ENCODE results near the gene MSI2.

Gene MSI2

DNA sequence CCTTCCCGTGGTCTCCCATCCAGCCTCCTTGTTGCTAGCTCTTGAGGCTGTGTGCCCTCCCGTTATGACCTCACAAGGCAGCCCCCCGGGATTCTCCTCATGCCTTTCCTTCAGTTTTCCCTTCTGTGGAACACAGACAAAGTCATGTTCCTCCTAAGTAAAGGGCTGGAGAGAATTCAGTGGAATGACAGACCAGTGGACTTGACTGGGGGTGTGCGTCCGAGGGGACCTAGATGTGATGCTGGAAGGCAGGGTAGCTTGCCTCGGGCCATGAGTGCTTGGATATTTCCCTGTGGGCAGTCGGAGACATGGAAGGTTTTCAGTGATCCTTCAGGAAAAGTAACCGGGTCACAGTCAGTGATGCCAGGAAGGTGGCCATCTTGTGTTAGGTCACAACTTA, 247.9 kb downstream of the MSI2 start:
- H3K27me3 Mint-ChIP-seq = no peaks in the 10 kb centered on the region
- no peak overlapping the region for H3K27ac Mint-ChIP-seq (ENCODE audit: low read depth)
- no peaks in the 10 kb centered on the region for H3K9me3 Mint-ChIP-seq
- ATAC-seq (replicated peaks; ENCODE audit: extremely low read depth, poor library complexity, severe bottlenecking) = no peak
- no peak overlapping the region for H3K4me3 Mint-ChIP-seq
- no peak for DNase-seq (ENCODE audit: low spot score in 2 of 2)
- peaks cover 40% of the 10 kb centered on the region for H3K4me1 Mint-ChIP-seq
- H3K36me3 Mint-ChIP-seq (ENCODE audit: insufficient read depth) = peaks cover 3% of the 10 kb centered on the region

DNA sequence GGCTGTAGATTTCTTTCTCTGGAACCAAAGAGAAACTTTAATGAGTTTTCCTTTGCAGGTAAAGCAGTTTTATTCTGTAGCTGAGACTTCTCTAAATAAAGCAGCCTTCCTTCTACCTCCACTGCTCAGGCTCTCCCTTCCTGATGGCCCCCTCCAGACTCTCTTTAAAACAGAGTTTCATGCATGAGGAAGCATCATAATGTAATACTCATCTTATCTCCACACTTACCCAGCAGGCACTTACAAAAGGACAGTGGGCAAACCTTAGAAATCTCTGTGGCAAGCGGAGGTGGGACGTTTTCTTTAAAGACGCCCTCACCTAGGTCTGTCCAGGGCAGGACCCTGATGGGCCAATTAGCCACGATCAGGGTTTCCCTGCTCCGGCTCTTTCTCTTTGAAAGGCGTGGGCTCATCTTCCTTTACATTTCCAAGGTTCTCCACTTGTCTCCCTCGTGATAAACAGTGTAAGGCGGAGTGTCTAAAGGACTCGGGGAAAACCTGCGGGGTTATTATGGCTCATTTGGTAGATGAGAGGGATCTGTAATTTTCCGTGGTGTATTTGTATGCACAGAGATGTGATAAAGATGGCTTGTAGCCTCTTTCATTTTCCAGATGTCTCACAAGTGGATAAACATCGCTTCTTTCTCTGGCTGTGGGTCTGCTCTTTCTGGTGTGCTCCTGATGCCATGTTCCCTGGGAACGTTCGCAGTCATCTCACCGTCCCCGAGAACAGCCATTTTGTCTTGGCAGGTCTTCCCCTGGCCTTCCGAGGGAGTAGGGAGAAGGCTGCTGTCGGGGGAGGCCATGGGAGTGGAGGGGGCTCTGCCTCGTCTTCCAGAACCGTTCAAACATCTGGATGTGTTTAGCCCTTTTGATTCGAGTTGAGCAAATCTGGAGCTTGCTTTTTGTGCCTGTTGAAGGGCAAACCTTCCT, 249.8 kb downstream of the MSI2 start:
- Mint-ChIP-seq H3K27ac (ENCODE audit: low read depth) (no peak overlapping the region), H3K27me3 (no peaks in the 10 kb centered on the region), H3K9me3 (no peaks in the 10 kb centered on the region), H3K4me1 (peaks cover 40% of the 10 kb centered on the region), H3K36me3 (ENCODE audit: insufficient read depth) (peaks cover 3% of the 10 kb centered on the region), H3K4me3 (no peak overlapping the region)
- DNase-seq (ENCODE audit: low spot score in 2 of 2) (no peak), ATAC-seq (replicated peaks; ENCODE audit: extremely low read depth, poor library complexity, severe bottlenecking) (no peak)

DNA sequence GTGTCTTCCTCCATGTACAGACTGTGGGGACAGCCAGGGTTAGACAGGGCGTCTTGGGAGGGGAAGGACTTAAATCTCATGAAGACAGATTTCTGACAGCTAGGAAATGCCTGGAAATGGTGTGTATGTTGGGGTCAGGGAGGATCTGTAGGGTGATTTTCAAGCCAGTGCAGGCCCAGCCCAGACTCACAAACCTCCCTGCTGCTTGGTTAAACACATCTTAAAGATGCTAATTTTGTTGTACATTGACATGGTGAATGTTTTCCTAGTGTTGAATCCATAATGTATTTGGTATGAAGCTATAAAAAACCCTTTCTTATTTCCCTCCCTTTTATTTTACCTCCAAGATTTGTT, 250.4 kb downstream of the MSI2 start:
- no peaks in the 10 kb centered on the region for H3K27me3 Mint-ChIP-seq
- no peak overlapping the region for H3K27ac Mint-ChIP-seq (ENCODE audit: low read depth)
- peaks cover 35% of the 10 kb centered on the region for H3K4me1 Mint-ChIP-seq
- H3K9me3 Mint-ChIP-seq = no peaks in the 10 kb centered on the region
- DNase-seq (ENCODE audit: low spot score in 2 of 2) (no peak), ATAC-seq (replicated peaks; ENCODE audit: extremely low read depth, poor library complexity, severe bottlenecking) (no peak)
- peaks cover 3% of the 10 kb centered on the region for H3K36me3 Mint-ChIP-seq (ENCODE audit: insufficient read depth)
- no peak overlapping the region for H3K4me3 Mint-ChIP-seq

DNA sequence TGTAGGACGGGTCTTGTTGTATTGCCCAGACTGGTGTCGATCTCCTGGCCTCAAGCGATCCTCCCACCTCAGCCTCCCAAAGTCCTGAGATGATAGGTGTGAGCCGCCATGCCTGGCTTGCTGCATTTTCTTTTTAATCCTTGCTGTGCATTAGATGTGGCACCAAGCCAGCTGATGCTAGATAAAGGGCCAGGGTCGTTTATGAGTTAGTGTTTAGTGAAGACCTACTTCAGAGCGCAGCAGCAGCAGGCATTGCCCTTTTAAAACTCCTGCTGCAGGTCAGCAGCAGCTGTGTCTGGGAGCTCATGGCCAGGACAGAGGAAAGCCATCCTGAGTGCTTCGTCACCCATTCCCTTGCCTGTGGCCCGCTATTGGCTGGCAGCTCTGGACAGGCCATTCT, 251.5 kb downstream of the MSI2 start:
- no peak overlapping the region for H3K27ac Mint-ChIP-seq (ENCODE audit: low read depth)
- no peak for ATAC-seq (replicated peaks; ENCODE audit: extremely low read depth, poor library complexity, severe bottlenecking)
- no peaks in the 10 kb centered on the region for H3K27me3 Mint-ChIP-seq

DNA sequence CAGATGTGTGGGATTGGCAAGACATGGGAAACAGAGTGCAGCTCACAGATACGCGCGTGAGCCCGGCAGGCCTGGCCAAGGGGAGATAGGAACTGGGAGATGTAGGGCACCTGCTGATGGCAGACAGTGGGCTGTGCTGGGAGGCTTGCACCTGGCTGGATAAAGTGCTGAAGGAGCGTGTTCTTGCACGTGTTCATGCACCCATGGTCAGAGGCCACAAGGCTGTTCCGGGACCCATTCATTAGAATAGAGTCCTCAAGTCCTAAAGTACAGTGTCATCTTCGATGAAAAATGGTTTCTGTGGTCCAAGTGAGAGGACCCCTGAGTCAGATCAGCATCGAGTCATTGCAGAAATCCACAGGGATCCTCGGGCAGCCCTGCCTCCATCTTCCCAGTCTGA, 252.3 kb downstream of the MSI2 start:
- Mint-ChIP-seq H3K27ac (ENCODE audit: low read depth) (no peak overlapping the region), H3K4me1 (peaks cover 39% of the 10 kb centered on the region), H3K4me3 (no peak overlapping the region), H3K9me3 (no peaks in the 10 kb centered on the region), H3K27me3 (no peaks in the 10 kb centered on the region), H3K36me3 (ENCODE audit: insufficient read depth) (no peaks in the 10 kb centered on the region)
- ATAC-seq (replicated peaks; ENCODE audit: extremely low read depth, poor library complexity, severe bottlenecking) = no peak
- DNase-seq (ENCODE audit: low spot score in 2 of 2) = no peak

More for the DNA sequence above, 251.5 kb downstream of the MSI2 start:
- Mint-ChIP-seq H3K36me3 (ENCODE audit: insufficient read depth) (no peaks in the 10 kb centered on the region), H3K9me3 (no peaks in the 10 kb centered on the region), H3K4me3 (no peak overlapping the region), H3K4me1 (peaks cover 39% of the 10 kb centered on the region)
- no peak for DNase-seq (ENCODE audit: low spot score in 2 of 2)

DNA sequence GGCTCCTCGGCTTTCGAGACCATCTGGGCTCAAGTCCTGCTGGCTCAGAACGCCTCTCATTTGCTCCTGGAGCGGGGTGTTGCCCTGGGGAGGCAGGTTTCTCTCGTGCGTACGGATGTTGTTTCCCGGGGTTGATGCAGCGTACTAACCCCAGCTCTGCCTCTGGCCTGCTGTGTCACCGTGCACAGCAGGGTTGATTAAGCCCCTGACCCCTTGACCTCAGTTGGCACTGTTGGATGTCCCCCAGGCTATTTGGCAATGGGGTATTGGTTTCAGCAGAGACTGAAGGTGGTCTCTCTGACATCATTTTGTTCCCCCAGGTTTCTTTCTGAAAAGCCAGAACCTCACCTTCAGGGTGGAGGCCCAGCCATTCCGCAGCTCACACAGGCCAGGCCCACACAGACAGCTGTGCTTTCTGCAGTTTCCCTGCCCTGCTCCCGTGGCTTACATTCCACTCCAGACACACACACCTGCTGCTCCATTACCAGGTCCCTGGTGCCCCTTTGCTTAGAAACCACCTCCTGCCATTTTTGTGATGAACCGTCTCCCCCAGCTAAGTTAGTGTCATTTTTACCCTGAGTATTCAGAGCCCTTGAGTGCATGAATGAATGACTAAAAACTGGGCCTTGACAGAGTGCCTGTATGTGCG, 255.3 kb downstream of the MSI2 start:
- Mint-ChIP-seq H3K9me3 (no peaks in the 10 kb centered on the region), H3K4me1 (peaks cover 31% of the 10 kb centered on the region), H3K27ac (ENCODE audit: low read depth) (no peak overlapping the region), H3K4me3 (no peak overlapping the region), H3K27me3 (no peaks in the 10 kb centered on the region), H3K36me3 (ENCODE audit: insufficient read depth) (peaks cover 4% of the 10 kb centered on the region)
- ATAC-seq (replicated peaks; ENCODE audit: extremely low read depth, poor library complexity, severe bottlenecking) = no peak
- DNase-seq (ENCODE audit: low spot score in 2 of 2) = no peak

DNA sequence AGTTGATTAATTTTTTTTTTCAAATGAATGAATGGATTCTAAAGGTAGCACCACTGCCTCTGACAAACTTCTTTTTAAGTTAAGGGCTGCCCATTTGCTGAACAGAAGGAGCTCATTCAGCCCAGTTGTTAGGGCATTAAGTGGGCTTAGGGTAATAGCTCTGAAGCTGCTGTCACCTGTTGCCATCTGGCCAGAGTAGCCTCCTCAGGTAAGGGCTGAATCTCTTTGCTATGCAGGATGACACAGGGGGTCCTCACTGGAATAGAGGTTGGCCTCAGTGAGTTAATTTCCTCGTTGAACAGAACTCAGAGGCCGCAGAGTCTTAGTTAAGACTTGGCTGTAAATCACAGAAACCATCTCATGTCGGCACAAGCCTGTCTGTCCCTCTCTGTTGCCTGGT, 255.9 kb downstream of the MSI2 start:
- Mint-ChIP-seq H3K4me3 (no peak overlapping the region), H3K27ac (ENCODE audit: low read depth) (no peak overlapping the region), H3K9me3 (no peaks in the 10 kb centered on the region), H3K4me1 (peaks cover 31% of the 10 kb centered on the region), H3K27me3 (no peaks in the 10 kb centered on the region), H3K36me3 (ENCODE audit: insufficient read depth) (peaks cover 4% of the 10 kb centered on the region)
- no peak for ATAC-seq (replicated peaks; ENCODE audit: extremely low read depth, poor library complexity, severe bottlenecking)
- no peak for DNase-seq (ENCODE audit: low spot score in 2 of 2)

DNA sequence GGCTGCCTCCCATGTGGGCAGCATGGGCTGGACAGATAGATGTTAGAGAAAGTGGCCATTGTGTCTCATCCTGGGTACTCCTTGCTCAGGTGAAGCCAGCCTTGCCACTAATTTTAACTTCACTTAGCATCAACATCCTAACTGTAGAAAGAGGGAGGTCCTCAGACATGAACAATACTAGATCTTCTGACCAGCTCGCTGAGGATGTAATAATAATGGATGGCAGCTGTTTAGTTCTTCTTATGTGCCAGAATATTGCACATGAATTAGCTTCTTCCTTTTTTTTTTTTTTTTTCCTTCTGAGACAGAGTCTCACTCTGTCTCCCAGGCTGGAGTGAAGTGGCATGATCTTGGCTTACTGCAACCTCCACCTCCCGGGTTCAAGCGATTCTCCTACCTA, 256.4 kb downstream of the MSI2 start:
- no peak overlapping the region for H3K4me3 Mint-ChIP-seq
- H3K27me3 Mint-ChIP-seq = no peaks in the 10 kb centered on the region
- no peaks in the 10 kb centered on the region for H3K9me3 Mint-ChIP-seq
- DNase-seq (ENCODE audit: low spot score in 2 of 2) = no peak
- H3K36me3 Mint-ChIP-seq (ENCODE audit: insufficient read depth) = peaks cover 4% of the 10 kb centered on the region
- H3K27ac Mint-ChIP-seq (ENCODE audit: low read depth) = no peak overlapping the region
- ATAC-seq (replicated peaks; ENCODE audit: extremely low read depth, poor library complexity, severe bottlenecking) = no peak
- H3K4me1 Mint-ChIP-seq = peaks cover 31% of the 10 kb centered on the region

DNA sequence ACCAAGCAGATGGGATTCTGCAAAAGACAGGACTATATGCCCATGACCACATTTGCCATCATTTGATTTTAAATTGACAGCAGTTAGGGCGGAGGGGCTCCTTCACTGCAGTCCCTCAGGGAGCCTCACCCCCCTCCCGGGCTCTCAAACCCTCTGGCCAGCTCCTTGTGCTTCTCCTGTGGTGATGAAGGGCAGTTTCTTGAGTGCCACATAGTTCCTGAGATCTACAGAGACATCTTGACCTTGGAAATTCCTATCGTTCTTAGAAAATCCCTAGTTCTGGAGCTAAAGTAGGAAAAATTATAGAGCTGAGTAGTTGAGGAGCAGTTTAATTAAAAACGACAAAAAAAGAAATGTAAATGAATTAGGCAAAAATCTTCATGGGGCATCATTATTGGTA, 257.2 kb downstream of the MSI2 start:
- Mint-ChIP-seq H3K27ac (ENCODE audit: low read depth) (peak overlapping the region; percentile 2), H3K27me3 (no peaks in the 10 kb centered on the region), H3K36me3 (ENCODE audit: insufficient read depth) (peaks cover 4% of the 10 kb centered on the region), H3K4me1 (peaks cover 24% of the 10 kb centered on the region), H3K4me3 (no peak overlapping the region), H3K9me3 (no peaks in the 10 kb centered on the region)
- DNase-seq (ENCODE audit: low spot score in 2 of 2) (no peak), ATAC-seq (replicated peaks; ENCODE audit: extremely low read depth, poor library complexity, severe bottlenecking) (no peak)

DNA sequence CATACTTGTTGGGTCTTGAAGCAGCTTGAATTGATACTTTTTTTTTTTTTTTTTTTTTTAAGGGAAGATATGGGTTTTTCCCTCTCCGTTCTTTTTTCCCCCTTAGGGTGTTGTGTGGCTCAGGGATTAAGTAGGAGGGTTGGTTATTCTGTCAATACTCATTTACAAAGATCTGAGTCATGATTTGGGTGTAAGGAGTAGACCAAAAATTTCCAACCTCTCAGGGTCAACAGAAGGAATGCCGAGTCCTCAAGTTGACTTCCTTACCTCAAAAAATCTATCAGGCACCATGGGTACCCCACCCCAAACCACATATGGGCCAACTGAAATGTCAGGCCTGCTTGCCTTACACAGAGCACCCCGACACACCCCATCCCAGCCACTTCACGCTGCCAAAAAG, 258.3 kb downstream of the MSI2 start:
- H3K4me1 Mint-ChIP-seq = peaks cover 21% of the 10 kb centered on the region
- H3K36me3 Mint-ChIP-seq (ENCODE audit: insufficient read depth) = peaks cover 6% of the 10 kb centered on the region
- H3K27ac Mint-ChIP-seq (ENCODE audit: low read depth) = no peak overlapping the region
- no peak for ATAC-seq (replicated peaks; ENCODE audit: extremely low read depth, poor library complexity, severe bottlenecking)
- H3K27me3 Mint-ChIP-seq = no peaks in the 10 kb centered on the region
- H3K4me3 Mint-ChIP-seq = no peak overlapping the region
- DNase-seq (ENCODE audit: low spot score in 2 of 2) = no peak
- H3K9me3 Mint-ChIP-seq = no peaks in the 10 kb centered on the region

DNA sequence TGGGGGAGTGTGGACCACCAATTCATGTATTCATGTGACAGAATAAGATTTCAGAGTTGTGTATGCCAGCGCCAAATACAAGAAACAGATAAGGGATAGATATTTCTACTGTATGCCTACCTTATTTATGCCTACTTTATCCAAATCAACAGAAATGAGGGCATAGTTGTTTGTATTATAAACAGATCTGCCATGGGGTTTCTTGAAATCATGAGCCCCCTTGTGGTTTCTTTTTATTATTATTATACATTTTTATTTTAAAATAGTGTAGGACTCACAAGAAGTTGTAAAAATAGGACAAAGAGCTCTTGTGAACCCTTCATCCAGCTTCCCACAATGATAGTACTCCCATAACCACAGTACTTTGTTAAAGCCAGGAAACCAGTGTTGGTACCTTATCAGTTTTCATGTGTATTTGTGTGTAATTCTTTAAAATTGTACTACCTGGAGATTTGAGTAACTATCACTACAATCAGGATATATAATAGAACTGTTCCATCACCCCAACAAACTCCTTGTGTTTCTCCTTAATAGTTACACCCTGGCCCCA, 259.4 kb downstream of the MSI2 start:
- H3K4me3 Mint-ChIP-seq = no peak overlapping the region
- H3K27ac Mint-ChIP-seq (ENCODE audit: low read depth) = no peak overlapping the region
- H3K9me3 Mint-ChIP-seq = no peaks in the 10 kb centered on the region
- ATAC-seq (replicated peaks; ENCODE audit: extremely low read depth, poor library complexity, severe bottlenecking) (no peak), DNase-seq (ENCODE audit: low spot score in 2 of 2) (no peak)
- peaks cover 7% of the 10 kb centered on the region for H3K36me3 Mint-ChIP-seq (ENCODE audit: insufficient read depth)
- peaks cover 13% of the 10 kb centered on the region for H3K4me1 Mint-ChIP-seq
- H3K27me3 Mint-ChIP-seq = no peaks in the 10 kb centered on the region

DNA sequence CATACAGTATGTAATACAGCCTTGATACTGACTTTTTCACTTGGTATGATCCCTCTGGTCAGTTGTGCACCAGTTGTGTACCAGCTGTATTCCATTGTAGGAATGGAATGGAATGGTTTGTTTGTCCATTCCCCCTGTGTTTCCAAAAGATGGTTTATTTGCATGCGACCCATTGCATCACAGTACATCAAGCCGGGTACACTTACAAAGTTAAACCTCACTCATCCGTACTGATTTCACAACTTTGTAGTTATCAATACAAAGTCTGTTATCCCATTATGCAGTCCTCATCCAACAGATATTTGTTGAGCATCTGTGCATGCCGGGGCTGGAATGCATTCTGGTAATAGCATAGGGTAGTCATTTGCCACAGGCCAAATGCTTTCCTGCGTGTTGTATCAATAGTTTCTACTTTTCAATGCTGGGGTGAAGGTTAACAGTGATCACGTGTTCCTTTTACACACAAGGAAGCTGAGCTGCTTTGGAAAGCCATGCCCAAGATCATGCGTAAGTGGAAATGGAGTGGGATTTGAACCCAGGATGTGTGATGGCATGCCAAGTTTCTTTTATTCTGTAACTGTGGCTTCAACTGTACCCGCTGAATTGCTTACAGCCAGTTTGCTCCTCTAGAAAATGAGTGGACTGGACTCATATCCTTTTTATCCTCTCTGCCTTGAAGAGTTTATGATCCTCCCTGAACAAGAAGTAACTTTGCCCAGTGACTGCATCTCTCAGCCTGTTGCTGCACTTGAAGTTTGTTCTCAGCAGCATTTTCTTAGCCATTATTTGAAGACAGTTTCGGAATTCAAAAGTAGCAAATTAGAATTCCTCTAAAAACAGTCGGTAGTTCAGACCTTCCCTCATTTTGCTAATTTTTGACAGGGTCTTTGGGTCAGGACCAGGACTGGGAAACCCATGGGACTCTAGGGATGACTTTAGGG, 260.2 kb downstream of the MSI2 start:
- Mint-ChIP-seq H3K9me3 (no peaks in the 10 kb centered on the region), H3K36me3 (ENCODE audit: insufficient read depth) (peaks cover 7% of the 10 kb centered on the region), H3K4me1 (peaks cover 10% of the 10 kb centered on the region), H3K4me3 (no peak overlapping the region), H3K27me3 (no peaks in the 10 kb centered on the region), H3K27ac (ENCODE audit: low read depth) (no peak overlapping the region)
- no peak for ATAC-seq (replicated peaks; ENCODE audit: extremely low read depth, poor library complexity, severe bottlenecking)
- DNase-seq (ENCODE audit: low spot score in 2 of 2) = no peak

All from central memory CD8-positive, alpha-beta T cell (primary cell).